ENCODE data around the gene CDKAL1. TPM values are rescaled to one million over a fixed set of nuclear protein-coding genes. Genes with fewer than 3 reads are reported as not detected.
A peak's percentile ranks its signal among the peaks of the same experiment; 100 is the strongest.

Gene CDKAL1
- total RNA-seq, 1 experiment from 2014 or later, result 20.6 TPM

DNA sequence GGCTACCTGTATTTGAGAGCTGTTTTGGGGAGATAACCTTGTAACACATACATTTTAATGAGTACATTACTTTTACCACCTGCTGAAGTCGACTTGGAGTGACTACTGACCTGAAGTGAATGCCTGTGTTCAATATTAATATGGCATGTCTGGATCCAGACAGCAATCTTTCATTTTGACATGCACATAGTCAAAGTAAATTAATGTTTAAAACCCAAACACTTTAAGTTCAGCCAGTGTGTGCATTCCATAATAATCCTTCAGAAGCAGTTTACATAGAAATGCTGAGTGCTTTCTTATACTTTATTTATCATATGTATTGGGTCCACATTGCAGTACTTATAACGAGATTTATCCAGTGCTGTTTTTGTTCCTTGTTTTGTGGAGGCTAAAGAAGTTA is 38.0 kb downstream of the CDKAL1 start (continued):
- TF ChIP-seq, protein P1, sequence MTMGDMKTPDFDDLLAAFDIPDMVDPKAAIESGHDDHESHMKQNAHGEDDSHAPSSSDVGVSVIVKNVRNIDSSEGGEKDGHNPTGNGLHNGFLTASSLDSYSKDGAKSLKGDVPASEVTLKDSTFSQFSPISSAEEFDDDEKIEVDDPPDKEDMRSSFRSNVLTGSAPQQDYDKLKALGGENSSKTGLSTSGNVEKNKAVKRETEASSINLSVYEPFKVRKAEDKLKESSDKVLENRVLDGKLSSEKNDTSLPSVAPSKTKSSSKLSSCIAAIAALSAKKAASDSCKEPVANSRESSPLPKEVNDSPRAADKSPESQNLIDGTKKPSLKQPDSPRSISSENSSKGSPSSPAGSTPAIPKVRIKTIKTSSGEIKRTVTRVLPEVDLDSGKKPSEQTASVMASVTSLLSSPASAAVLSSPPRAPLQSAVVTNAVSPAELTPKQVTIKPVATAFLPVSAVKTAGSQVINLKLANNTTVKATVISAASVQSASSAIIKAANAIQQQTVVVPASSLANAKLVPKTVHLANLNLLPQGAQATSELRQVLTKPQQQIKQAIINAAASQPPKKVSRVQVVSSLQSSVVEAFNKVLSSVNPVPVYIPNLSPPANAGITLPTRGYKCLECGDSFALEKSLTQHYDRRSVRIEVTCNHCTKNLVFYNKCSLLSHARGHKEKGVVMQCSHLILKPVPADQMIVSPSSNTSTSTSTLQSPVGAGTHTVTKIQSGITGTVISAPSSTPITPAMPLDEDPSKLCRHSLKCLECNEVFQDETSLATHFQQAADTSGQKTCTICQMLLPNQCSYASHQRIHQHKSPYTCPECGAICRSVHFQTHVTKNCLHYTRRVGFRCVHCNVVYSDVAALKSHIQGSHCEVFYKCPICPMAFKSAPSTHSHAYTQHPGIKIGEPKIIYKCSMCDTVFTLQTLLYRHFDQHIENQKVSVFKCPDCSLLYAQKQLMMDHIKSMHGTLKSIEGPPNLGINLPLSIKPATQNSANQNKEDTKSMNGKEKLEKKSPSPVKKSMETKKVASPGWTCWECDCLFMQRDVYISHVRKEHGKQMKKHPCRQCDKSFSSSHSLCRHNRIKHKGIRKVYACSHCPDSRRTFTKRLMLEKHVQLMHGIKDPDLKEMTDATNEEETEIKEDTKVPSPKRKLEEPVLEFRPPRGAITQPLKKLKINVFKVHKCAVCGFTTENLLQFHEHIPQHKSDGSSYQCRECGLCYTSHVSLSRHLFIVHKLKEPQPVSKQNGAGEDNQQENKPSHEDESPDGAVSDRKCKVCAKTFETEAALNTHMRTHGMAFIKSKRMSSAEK (CRISPR knock-in tag; IDR thresholded peaks at IDR 0.05; ENCODE audit: borderline replicate concordance), result no peak
- TF ChIP-seq, protein P2, sequence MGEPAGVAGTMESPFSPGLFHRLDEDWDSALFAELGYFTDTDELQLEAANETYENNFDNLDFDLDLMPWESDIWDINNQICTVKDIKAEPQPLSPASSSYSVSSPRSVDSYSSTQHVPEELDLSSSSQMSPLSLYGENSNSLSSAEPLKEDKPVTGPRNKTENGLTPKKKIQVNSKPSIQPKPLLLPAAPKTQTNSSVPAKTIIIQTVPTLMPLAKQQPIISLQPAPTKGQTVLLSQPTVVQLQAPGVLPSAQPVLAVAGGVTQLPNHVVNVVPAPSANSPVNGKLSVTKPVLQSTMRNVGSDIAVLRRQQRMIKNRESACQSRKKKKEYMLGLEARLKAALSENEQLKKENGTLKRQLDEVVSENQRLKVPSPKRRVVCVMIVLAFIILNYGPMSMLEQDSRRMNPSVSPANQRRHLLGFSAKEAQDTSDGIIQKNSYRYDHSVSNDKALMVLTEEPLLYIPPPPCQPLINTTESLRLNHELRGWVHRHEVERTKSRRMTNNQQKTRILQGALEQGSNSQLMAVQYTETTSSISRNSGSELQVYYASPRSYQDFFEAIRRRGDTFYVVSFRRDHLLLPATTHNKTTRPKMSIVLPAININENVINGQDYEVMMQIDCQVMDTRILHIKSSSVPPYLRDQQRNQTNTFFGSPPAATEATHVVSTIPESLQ (CRISPR knock-in tag; IDR thresholded peaks at IDR 0.05), result no peak
- no peak for TF ChIP-seq ZNF263 (CRISPR knock-in tag; IDR thresholded peaks at IDR 0.05; ENCODE audit: low read depth)

DNA sequence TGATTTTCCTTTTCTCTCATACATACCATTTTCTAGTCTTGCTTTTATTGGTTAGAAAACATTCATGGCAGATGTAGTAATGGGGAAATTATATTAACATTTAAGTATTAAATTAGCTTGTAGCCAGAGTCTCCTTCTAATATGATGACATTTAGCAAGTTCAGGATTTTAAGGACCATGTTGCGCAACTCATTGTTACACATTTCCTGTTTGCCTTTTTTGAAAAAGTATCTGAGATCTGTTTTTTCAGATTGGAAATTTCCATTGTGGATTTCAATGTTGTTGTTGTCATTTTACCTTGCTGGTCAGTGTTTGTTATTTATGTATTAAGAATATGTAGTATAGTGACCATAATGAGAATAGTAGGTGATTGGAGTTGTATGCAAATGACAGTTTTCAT is 38.7 kb downstream of the CDKAL1 start:
- DNase-seq (ENCODE audit: low spot score) (no peak), ATAC-seq (no peak)
- CTCF ChIA-PET, result no interaction called here
- TF ChIP-seq, protein P3, sequence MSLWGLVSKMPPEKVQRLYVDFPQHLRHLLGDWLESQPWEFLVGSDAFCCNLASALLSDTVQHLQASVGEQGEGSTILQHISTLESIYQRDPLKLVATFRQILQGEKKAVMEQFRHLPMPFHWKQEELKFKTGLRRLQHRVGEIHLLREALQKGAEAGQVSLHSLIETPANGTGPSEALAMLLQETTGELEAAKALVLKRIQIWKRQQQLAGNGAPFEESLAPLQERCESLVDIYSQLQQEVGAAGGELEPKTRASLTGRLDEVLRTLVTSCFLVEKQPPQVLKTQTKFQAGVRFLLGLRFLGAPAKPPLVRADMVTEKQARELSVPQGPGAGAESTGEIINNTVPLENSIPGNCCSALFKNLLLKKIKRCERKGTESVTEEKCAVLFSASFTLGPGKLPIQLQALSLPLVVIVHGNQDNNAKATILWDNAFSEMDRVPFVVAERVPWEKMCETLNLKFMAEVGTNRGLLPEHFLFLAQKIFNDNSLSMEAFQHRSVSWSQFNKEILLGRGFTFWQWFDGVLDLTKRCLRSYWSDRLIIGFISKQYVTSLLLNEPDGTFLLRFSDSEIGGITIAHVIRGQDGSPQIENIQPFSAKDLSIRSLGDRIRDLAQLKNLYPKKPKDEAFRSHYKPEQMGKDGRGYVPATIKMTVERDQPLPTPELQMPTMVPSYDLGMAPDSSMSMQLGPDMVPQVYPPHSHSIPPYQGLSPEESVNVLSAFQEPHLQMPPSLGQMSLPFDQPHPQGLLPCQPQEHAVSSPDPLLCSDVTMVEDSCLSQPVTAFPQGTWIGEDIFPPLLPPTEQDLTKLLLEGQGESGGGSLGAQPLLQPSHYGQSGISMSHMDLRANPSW (CRISPR knock-in tag; conservative IDR thresholded peaks at IDR 0.05; ENCODE audit: low read depth), result no peak
- TF ChIP-seq ZNF263 (CRISPR knock-in tag; IDR thresholded peaks at IDR 0.05; ENCODE audit: low read depth), result no peak
- no peak for TF ChIP-seq ZNF416 (CRISPR knock-in tag; IDR thresholded peaks at IDR 0.05)
- TF ChIP-seq FOXJ3 (CRISPR knock-in tag; IDR thresholded peaks at IDR 0.05; ENCODE audit: borderline replicate concordance), result no peak
- TF ChIP-seq GABPB1 (CRISPR knock-in tag; IDR thresholded peaks at IDR 0.05), result peak; percentile 49; the same call in 1 of the 2 replicates
- POLR2A ChIA-PET, result no interaction called here
- H3K27me3 Mint-ChIP-seq (ENCODE audit: low read depth), result no peaks in the 10 kb centered on the region
- 0 out of 2 replicates have a peak overlapping the region, but pooled peaks have one; percentile 21 for H3K27ac Mint-ChIP-seq
- H3K36me3 Mint-ChIP-seq, result no peaks in the 10 kb centered on the region
- peaks cover 29% of the 10 kb centered on the region for H3K4me1 Mint-ChIP-seq
- H3K4me3 Mint-ChIP-seq, result no peak overlapping the region
- no peaks in the 10 kb centered on the region for H3K9me3 Mint-ChIP-seq

DNA sequence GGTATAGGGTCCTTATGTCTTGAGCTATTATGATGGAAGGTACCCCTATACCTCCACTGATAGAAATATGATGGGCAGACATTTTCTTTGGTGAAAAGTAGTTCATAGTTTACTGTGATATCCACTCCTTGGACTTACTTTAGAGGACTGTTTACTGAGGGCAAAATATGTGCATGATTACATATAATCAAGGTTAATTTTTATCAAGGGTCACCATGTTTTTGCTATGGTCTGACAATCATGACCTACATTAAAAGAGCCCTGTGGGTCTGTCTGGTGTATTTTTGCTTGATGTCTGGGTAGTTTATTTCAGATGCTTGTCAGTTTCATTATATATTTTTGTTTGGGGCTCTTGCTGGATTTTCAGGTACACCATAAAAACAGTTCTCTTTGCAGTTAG is 40.1 kb downstream of the CDKAL1 start:
- Mint-ChIP-seq H3K4me1 (peaks cover 26% of the 10 kb centered on the region), H3K27ac (no peak overlapping the region), H3K27me3 (ENCODE audit: low read depth) (no peaks in the 10 kb centered on the region), H3K9me3 (no peaks in the 10 kb centered on the region), H3K4me3 (no peak overlapping the region), H3K36me3 (no peaks in the 10 kb centered on the region)
- ChIA-PET CTCF (no interaction called here), POLR2A (interaction anchor here (0.5 kb wide), 1 partner anchor 446 kb away, joined by 3 read pairs; no protein-coding TSS in a partner anchor)
- TF ChIP-seq, protein P4, sequence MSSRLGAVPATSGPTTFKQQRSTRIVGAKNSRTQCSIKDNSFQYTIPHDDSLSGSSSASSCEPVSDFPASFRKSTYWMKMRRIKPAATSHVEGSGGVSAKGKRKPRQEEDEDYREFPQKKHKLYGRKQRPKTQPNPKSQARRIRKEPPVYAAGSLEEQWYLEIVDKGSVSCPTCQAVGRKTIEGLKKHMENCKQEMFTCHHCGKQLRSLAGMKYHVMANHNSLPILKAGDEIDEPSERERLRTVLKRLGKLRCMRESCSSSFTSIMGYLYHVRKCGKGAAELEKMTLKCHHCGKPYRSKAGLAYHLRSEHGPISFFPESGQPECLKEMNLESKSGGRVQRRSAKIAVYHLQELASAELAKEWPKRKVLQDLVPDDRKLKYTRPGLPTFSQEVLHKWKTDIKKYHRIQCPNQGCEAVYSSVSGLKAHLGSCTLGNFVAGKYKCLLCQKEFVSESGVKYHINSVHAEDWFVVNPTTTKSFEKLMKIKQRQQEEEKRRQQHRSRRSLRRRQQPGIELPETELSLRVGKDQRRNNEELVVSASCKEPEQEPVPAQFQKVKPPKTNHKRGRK (CRISPR knock-in tag; IDR thresholded peaks at IDR 0.05; ENCODE audit: borderline replicate concordance), result no peak
- no peak for DNase-seq (ENCODE audit: low spot score)
- no peak for ATAC-seq

DNA sequence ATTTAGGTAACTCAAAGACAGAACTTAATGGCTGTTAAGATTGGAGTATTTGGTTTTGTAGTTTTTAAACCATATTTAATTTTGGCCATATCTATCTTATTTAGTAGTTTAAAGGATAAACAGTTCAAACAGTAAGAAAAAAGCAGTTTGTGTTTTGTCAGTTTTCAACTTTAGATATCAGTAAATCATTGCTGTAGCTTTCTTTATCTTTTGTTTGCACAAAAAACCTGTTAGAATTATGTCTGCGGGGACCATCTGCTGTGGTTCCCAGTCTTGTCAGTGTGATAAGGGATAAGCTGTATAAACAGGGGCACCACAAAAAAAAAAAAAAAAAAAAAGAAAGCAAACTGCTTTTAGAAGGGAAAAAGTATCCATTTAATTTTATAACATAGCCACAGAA is 40.9 kb downstream of the CDKAL1 start:
- Mint-ChIP-seq H3K4me3 (no peak overlapping the region), H3K36me3 (no peaks in the 10 kb centered on the region), H3K4me1 (peaks cover 26% of the 10 kb centered on the region), H3K27me3 (ENCODE audit: low read depth) (no peaks in the 10 kb centered on the region), H3K9me3 (no peaks in the 10 kb centered on the region), H3K27ac (no peak overlapping the region)
- ATAC-seq (no peak), DNase-seq (ENCODE audit: low spot score) (no peak)
- POLR2A ChIA-PET, result no interaction called here
- TF ChIP-seq GRHL2 (CRISPR knock-in tag; IDR thresholded peaks at IDR 0.05; ENCODE audit: insufficient replicate concordance, severe bottlenecking) (no peak), ETV6 (CRISPR knock-in tag; IDR thresholded peaks at IDR 0.05) (no peak), ZNF263 (CRISPR knock-in tag; IDR thresholded peaks at IDR 0.05; ENCODE audit: low read depth) (no peak)
- TF ChIP-seq, protein P5, sequence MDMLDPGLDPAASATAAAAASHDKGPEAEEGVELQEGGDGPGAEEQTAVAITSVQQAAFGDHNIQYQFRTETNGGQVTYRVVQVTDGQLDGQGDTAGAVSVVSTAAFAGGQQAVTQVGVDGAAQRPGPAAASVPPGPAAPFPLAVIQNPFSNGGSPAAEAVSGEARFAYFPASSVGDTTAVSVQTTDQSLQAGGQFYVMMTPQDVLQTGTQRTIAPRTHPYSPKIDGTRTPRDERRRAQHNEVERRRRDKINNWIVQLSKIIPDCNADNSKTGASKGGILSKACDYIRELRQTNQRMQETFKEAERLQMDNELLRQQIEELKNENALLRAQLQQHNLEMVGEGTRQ (CRISPR knock-in tag; IDR thresholded peaks at IDR 0.05), result no peak
- CTCF ChIA-PET, result no interaction called here
